A549 (cell line): ENCODE measurements around the gene ATP2B3. TPM values are rescaled to one million over a fixed set of nuclear protein-coding genes. Genes with fewer than 3 reads are reported as not detected.
A peak's percentile ranks its signal among the peaks of the same experiment; 100 is the strongest.

Experiments
- ATAC-seq, 2 experiments: fragments of 200-7000 bp in 1 of 2; fragments of >200 bp in 1 of 2; cut with Nextera tagmentation in 1 of 2; cut with Tn5 transposase in 1 of 2; 3 replicates each; pipeline versions ENCODE4 v1.8.0 to v1.9.1; 2018 to 2020; ENCODE audit warnings: mild to moderate bottlenecking in 1 of 2, moderate library complexity in 1 of 2
- CTCF ChIA-PET: fragments of 300-600 bp; sonication (Branson Sonifier 250); formaldehyde crosslinking; extraction: SDS; loops from one replicate; lab custom pipeline; 2021; ENCODE audit warnings: antibody characterized with exemption, inconsistent platforms; lab: Yijun Ruan, JAX
- POLR2A ChIA-PET: fragments of 350-600 bp; formaldehyde crosslinking; extraction: SDS; loops from one replicate; lab custom pipeline; 2021; ENCODE audit warnings: antibody characterized with exemption, inconsistent platforms; lab: Yijun Ruan, JAX
- DNase-seq, 2 experiments: peaks; one replicate each; pipeline versions ENCODE4 v3.0.0 to v3.0.0-alpha.2; 2011 to 2016; ENCODE audit warnings: low read depth in 1 of 2, low spot score in 1 of 2
- FAIRE-seq: peaks from 2 replicates; lab custom pipeline; 2011; peaks lifted over from hg19 to GRCh38; lab: Jason Lieb, UNC
- H3K27ac ChIP-seq, 2 experiments: fragments of >200 bp; sonication (Bioruptor Twin); formaldehyde crosslinking; 3 replicates each; pipeline ENCODE4 v1.5.1; 2016 to 2017
- H3K4me1 ChIP-seq: fragments of >200 bp; sonication (Bioruptor Twin); formaldehyde crosslinking; 3 replicates; pipeline ENCODE4 v1.6.1; 2016
- H3K4me2 ChIP-seq: fragments of >200 bp; sonication (Bioruptor Twin); formaldehyde crosslinking; 3 replicates; pipeline ENCODE4 v1.6.1; 2016
- H3K4me3 ChIP-seq: fragments of >200 bp; sonication (Bioruptor Twin); formaldehyde crosslinking; 3 replicates; pipeline ENCODE4 v1.5.1; 2016
- H3K9me3 ChIP-seq: fragments of >200 bp; sonication (Bioruptor Twin); formaldehyde crosslinking; 3 replicates; pipeline ENCODE4 v1.6.1; 2016
- ATOH8 ChIP-seq: fragments of 250-450 bp; sonication (Bioruptor Pico); IDR thresholded peaks from 2 replicates; pipeline ENCODE4 v1.5.0; 2020; ENCODE audit warnings: low read depth, mild to moderate bottlenecking, moderate library complexity
- BCL3 ChIP-seq: fragments of >200 bp; sonication (Bioruptor Twin); formaldehyde crosslinking; IDR thresholded peaks from 3 replicates; pipeline ENCODE4 v1.6.1; 2016
- CBX2 ChIP-seq: fragments of 200-600 bp; sonication (generic); IDR thresholded peaks from 2 replicates; pipeline ENCODE4 v1.6.1; 2016; ENCODE audit warnings: low read depth, mild to moderate bottlenecking, borderline replicate concordance
- CBX8 ChIP-seq: fragments of 200-600 bp; sonication (generic); IDR thresholded peaks from 2 replicates; pipeline ENCODE4 v1.6.1; 2016
- CHD2 ChIP-seq: fragments of 150-350 bp; IDR thresholded peaks from 2 replicates; pipeline ENCODE4 v1.6.1; 2014; ENCODE audit warnings: low read length; ENCODE audit not compliant: partially characterized antibody
- CHD4 ChIP-seq: fragments of 200-600 bp; sonication (generic); IDR thresholded peaks from 2 replicates; pipeline ENCODE4 v1.6.1; 2016; ENCODE audit warnings: antibody characterized with exemption, mild to moderate bottlenecking, borderline replicate concordance
- E2F6 ChIP-seq: IDR thresholded peaks from 2 replicates; pipeline ENCODE4 v1.6.1; 2012; ENCODE audit warnings: low read depth, borderline replicate concordance
- EHMT2 ChIP-seq: fragments of 200-600 bp; sonication (generic); IDR thresholded peaks from 2 replicates; pipeline ENCODE4 v1.6.1; 2016; ENCODE audit warnings: antibody characterized with exemption, low read depth, mild to moderate bottlenecking, moderate library complexity
- ELK1 ChIP-seq: fragments of 150-350 bp; IDR thresholded peaks from 2 replicates; pipeline ENCODE4 v1.6.1; 2014; ENCODE audit warnings: low read depth, mild to moderate bottlenecking, low read length
- ESRRA ChIP-seq: fragments of 150-350 bp; IDR thresholded peaks from 2 replicates; pipeline ENCODE4 v1.6.1; 2014; ENCODE audit warnings: mild to moderate bottlenecking, low read length, borderline replicate concordance
- HEYL ChIP-seq: fragments of 250-450 bp; sonication (Bioruptor Pico); IDR thresholded peaks from 2 replicates; pipeline ENCODE4 v1.8.0; 2021; ENCODE audit warnings: mild to moderate bottlenecking, moderate library complexity
- HOXB5 ChIP-seq: fragments of 250-450 bp; sonication (Bioruptor Pico); IDR thresholded peaks from 2 replicates; pipeline ENCODE4 v1.5.0; 2020; ENCODE audit warnings: mild to moderate bottlenecking, moderate library complexity
- JUNB ChIP-seq: fragments of >200 bp; sonication (Bioruptor Twin); formaldehyde crosslinking; IDR thresholded peaks from 2 replicates; pipeline ENCODE4 v1.6.1; 2016
- NFE2L2 ChIP-seq: fragments of 150-350 bp; conservative IDR thresholded peaks from 2 replicates; pipeline ENCODE4 v1.6.1; 2014; ENCODE audit warnings: low read length
- POLR2AphosphoS2 ChIP-seq: conservative IDR thresholded peaks from 2 replicates; pipeline ENCODE4 v1.6.1; 2012; ENCODE audit warnings: low read length, improper control_type of control experiment, inconsistent platforms
- RCOR1 ChIP-seq: fragments of 150-350 bp; IDR thresholded peaks from 2 replicates; pipeline ENCODE4 v1.6.1; 2014; ENCODE audit warnings: antibody characterized with exemption, low read length, low read depth
- REST ChIP-seq: fragments of 200-600 bp; sonication (generic); IDR thresholded peaks from 2 replicates; pipeline ENCODE4 v1.6.1; 2016; ENCODE audit warnings: antibody characterized with exemption, mild to moderate bottlenecking, moderate library complexity
- TFCP2L1 ChIP-seq: fragments of 250-450 bp; sonication (Bioruptor Pico); IDR thresholded peaks from 2 replicates; pipeline ENCODE4 v1.5.0; 2021; ENCODE audit warnings: mild to moderate bottlenecking
- USF2 ChIP-seq: fragments of 450-650 bp; IDR thresholded peaks from 2 replicates; pipeline ENCODE4 v1.6.1; 2014; ENCODE audit warnings: antibody characterized with exemption
- WGBS: methylation state at CpG from one replicate; pipeline ENCODE4 v1.1.6; 2017; ENCODE audit errors: missing lambda C conversion rate; 5-methylcytosine and 5-hydroxymethylcytosine counted together
- polyA plus RNA-seq, 4 experiments: library from polyadenylated mRNA; depleted of rRNA in 3 of 4; stranded (reverse); fragments of >200 nt; fragmentation: RNase III in 1 of 4; extraction: RNeasy Plus Mini Kit Qiagen cat#74134 plus additional on column Dnase treatment in 1 of 4; gene quantifications; 2 replicates in 3 of 4; 3 replicates in 1 of 4; pipeline ENCODE4 v1.2.3, GENCODE V29; 2011 to 2017

Gene ATP2B3
- polyA plus RNA-seq, 2 of the 4 experiments (the other 2 are of a cell fraction), result 0.13 to 0.30 TPM

GRCh38 chrX:153495903-153496589 lies 21.4 kb upstream of the ATP2B3 start:
- ATAC-seq, result peak in 1 of 2 experiments; percentile 24; a peak in 3 of 6 replicates
- Histone ChIP-seq H3K4me3 (no peak overlapping the region), H3K4me1 (no peaks in the 10 kb centered on the region), H3K4me2 (no peak overlapping the region), H3K27ac (no peak overlapping the region), H3K9me3 (no peaks in the 10 kb centered on the region)
- CTCF ChIA-PET, result interaction anchor here (1.7 to 4.1 kb wide), 2 partner anchors 11 to 35 kb away, joined by 5 to 30 read pairs; no protein-coding TSS in a partner anchor
- no peak for FAIRE-seq
- no peak for DNase-seq
- 45% methylated on average over 8 of the region's 18 CpGs for WGBS
- POLR2A ChIA-PET, result no interaction called here
- no peak for TF ChIP-seq HOXB5 (CRISPR knock-in tag)
- no peak for TF ChIP-seq POLR2AphosphoS2
- TF ChIP-seq CHD2, result no peak
- no peak for TF ChIP-seq RCOR1
- TF ChIP-seq CBX2, result no peak
- TF ChIP-seq ELK1, result no peak
- TF ChIP-seq CBX8, result no peak
- TF ChIP-seq CHD4, result no peak
- TF ChIP-seq ESRRA, result no peak
- no peak for TF ChIP-seq REST
- no peak for TF ChIP-seq BCL3
- TF ChIP-seq ATOH8 (CRISPR knock-in tag), result no peak
- no peak for TF ChIP-seq JUNB
- TF ChIP-seq USF2, result no peak
- no peak for TF ChIP-seq TFCP2L1
- TF ChIP-seq NFE2L2, result no peak
- no peak for TF ChIP-seq E2F6

- Histone ChIP-seq H3K4me1 (no peaks in the 10 kb centered on the region), H3K27ac (no peak overlapping the region), H3K4me3 (no peak overlapping the region), H3K4me2 (no peak overlapping the region), H3K9me3 (no peaks in the 10 kb centered on the region)
- no peak for DNase-seq
- TF ChIP-seq EHMT2, result no peak
- TF ChIP-seq HEYL (CRISPR knock-in tag), result no peak
- TF ChIP-seq BCL3, result no peak
- FAIRE-seq, result no peak
- POLR2A ChIA-PET, result no interaction called here
- CTCF ChIA-PET, result interaction anchor here (1.7 kb wide), 2 partner anchors 10 to 36 kb away, joined by 5 to 7 read pairs; no protein-coding TSS in a partner anchor
- 55% methylated on average over 3 of the region's 8 CpGs for WGBS
- no peak for ATAC-seq
Measured at GRCh38 chrX:153496590-153496959, 20.9 kb upstream of the ATP2B3 start.
